IPS-20b (cell line): ENCODE results near the gene RSPH1.
A peak's percentile ranks its signal among the peaks of the same experiment; 100 is the strongest.

Source experiments
- H3K27ac ChIP-seq: one replicate; pipeline ENCODE4 v1.5.1; 2013; ENCODE audit warnings: low read length
- H3K27me3 ChIP-seq: 2 replicates; pipeline ENCODE4 v1.6.1; 2013; ENCODE audit warnings: mild to moderate bottlenecking, low read length, inconsistent platforms; ENCODE audit not compliant: insufficient read depth
- H3K36me3 ChIP-seq: 2 replicates; pipeline ENCODE4 v1.6.1; 2013; ENCODE audit warnings: low read depth, mild to moderate bottlenecking, inconsistent platforms, low read length, moderate library complexity; ENCODE audit not compliant: insufficient read depth
- H3K4me1 ChIP-seq: 2 replicates; pipeline ENCODE4 v1.6.1; 2013; ENCODE audit warnings: mild to moderate bottlenecking, control low read depth, inconsistent platforms, low read length, moderate library complexity; ENCODE audit not compliant: insufficient read depth
- H3K4me3 ChIP-seq: 2 replicates; pipeline ENCODE4 v1.5.1; 2013; ENCODE audit warnings: mild to moderate bottlenecking, low read length, inconsistent platforms
- H3K9ac ChIP-seq: 2 replicates; pipeline ENCODE4 v1.6.1; 2013; ENCODE audit warnings: low read depth, mild to moderate bottlenecking, inconsistent platforms, low read length, moderate library complexity
- H3K9me3 ChIP-seq: 2 replicates; pipeline ENCODE4 v1.6.1; 2013; ENCODE audit warnings: mild to moderate bottlenecking, low read depth, low read length, inconsistent platforms; ENCODE audit not compliant: insufficient read depth

The RSPH1 gene

DNA sequence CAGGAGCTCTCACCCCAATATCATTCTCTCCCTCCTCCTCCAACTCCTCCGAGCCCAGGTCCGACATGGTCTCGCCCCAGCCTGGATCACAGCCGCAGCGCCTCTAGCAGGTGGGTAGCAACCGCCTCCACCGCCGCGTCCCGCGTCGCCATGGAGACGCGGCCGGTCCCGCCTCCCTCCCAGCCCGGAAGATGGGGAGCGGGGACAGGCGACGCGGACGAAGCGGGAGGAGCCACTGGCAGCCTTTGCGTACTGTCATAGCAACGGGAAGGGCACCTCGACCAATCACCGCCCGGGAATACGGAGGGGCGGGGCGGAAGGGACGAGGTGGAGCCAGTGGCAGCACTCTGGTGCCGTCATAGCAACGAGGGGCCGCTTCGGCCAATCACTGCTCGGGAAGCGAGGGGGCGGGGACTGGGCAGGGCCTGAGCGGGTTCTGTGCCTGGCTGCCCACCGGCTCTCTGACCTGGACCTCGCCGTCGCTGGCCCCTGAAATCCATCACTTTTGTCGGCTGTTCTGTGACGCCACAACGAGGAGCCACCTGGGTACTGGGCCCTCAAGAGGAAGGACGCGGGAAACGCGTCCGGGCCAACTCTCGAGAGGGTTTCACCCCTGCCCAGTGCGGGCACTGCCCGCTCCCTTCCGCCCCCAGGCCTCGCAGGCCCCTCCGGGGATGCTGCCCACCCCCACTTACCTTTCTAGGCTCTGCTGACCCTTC, at the start of gene RSPH1:
RSPH1 (minus strand) TSS at position 105 of the 719 bp plus-strand sequence; CDS start at position 67, 38 bp downstream.
- H3K9me3 ChIP-seq, result no peaks in the 10 kb centered on the region
- peak within 1 kb of the TSS; percentile 86; the same call in 1 of the 2 replicates for H3K9ac ChIP-seq
- H3K4me1 ChIP-seq, result peaks cover 10% of the 10 kb centered on the region
- H3K27ac ChIP-seq, result peak within 1 kb of the TSS; percentile 59
- no peaks in the 10 kb centered on the region for H3K36me3 ChIP-seq
- peak within 1 kb of the TSS; percentile 91 for H3K4me3 ChIP-seq
- peaks cover 11% of the 10 kb centered on the region for H3K27me3 ChIP-seq

DNA sequence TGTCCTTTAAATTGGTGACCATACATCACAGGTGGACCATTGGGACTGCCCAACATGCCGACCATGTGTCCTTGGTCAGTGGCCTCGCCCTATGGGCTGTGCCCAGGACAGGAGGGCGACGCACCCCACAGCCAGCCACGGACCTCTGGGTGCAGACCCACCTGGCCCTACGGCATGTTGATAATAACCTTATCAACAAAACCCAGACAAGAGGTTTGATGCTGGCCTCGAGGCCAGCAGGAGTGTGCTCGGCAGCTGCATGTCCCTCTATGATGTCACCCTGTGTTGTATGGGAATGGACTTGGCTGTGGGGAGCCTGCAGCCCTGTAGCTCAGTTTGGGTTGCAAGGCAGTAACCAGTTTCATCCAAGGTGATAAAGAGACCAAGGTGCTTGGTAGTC, 49.7 kb upstream of the RSPH1 start:
- H3K9me3 ChIP-seq, result no peaks in the 10 kb centered on the region
- peaks cover 44% of the 10 kb centered on the region for H3K36me3 ChIP-seq
- no peak overlapping the region for H3K4me3 ChIP-seq
- no peak overlapping the region for H3K27ac ChIP-seq
- no peak overlapping the region for H3K9ac ChIP-seq
- H3K27me3 ChIP-seq, result no peaks in the 10 kb centered on the region
- no peaks in the 10 kb centered on the region; the same call in 1 of the 2 replicates for H3K4me1 ChIP-seq

DNA sequence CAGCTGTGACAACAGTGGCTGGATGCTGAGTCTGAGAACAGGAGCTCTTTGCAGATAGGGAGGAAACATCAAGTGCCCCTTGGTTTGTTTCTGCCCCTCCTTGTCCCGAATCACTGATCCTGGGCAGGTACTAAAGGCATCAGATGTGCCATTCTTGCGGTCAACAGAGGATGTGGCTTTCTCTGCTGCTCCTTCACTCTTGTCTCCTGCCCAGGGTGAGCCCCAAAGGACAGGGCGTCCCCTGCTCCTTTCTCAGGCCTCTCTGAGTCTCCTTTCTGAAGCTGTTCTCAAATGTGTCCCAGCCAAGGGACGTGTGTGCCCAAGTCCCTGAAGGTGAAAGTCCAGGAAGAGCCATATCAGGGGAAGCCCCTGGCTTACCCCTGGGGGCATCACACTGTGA, 49.3 kb upstream of the RSPH1 start:
- H3K4me1 ChIP-seq, result no peaks in the 10 kb centered on the region; the same call in 1 of the 2 replicates
- no peaks in the 10 kb centered on the region for H3K9me3 ChIP-seq
- no peak overlapping the region for H3K27ac ChIP-seq
- no peak overlapping the region for H3K9ac ChIP-seq
- peaks cover 44% of the 10 kb centered on the region for H3K36me3 ChIP-seq
- no peaks in the 10 kb centered on the region for H3K27me3 ChIP-seq
- H3K4me3 ChIP-seq, result no peak overlapping the region

DNA sequence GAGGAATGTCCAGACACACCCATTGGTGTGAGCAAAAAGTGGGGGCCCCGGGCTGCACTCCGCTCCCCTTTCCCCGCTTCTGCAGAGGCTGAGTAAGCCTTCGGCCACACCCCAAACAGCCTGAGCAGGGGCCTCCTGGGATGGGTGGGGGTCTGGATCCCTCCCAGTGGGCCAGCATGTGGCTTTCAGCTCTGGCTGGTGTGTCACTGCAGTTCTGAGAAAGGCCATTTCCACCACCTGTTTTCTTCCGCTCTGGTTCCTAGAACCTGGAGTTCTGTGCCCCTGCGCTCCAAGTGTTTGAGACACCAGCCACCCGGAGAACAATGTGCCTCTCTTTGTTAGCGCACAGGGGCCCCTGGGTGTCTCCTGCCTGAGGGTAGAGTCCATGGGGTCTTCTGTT, 48.5 kb upstream of the RSPH1 start:
- no peak overlapping the region for H3K27ac ChIP-seq

DNA sequence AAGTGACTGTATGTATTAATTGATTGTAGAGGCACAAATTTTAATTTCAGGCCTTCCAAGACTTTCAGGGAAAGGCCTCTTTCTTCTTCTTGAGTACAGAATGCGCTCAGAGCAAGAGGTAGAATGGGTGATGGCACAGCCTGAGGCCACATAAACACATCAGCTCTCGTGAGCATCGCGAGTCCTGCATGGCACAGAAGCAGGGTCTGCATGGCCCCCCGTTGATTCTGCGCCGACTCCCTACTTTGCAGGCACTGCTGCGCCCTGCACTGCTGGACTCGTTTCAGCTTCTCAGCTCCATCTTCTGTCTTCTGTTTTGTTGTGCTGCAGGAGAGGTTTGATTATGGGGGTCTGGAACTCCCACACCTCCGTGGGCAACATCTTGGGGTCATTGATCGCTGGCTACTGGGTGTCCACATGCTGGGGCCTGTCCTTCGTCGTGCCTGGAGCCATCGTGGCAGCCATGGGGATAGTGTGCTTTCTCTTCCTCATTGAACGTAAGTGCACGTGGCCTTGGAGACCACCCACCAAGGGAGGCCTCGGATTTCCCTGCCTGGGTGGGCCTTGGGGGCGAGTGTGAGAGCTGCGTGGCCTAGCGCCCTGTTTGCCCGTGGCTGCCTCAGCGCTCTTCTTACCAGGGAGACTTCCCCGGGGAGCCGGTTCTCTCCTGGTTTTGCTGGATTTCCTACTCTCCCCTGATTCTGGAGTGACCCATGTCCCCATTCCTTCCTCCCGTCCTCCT, 47.3 kb upstream of the RSPH1 start:
- no peak overlapping the region for H3K9ac ChIP-seq
- H3K27me3 ChIP-seq, result no peaks in the 10 kb centered on the region
- peaks cover 37% of the 10 kb centered on the region for H3K36me3 ChIP-seq
- no peaks in the 10 kb centered on the region for H3K4me1 ChIP-seq
- H3K9me3 ChIP-seq, result no peaks in the 10 kb centered on the region
- H3K4me3 ChIP-seq, result no peak overlapping the region
- no peak overlapping the region for H3K27ac ChIP-seq

More for the DNA sequence above, 48.5 kb upstream of the RSPH1 start:
- H3K4me1 ChIP-seq, result no peaks in the 10 kb centered on the region
- peaks cover 44% of the 10 kb centered on the region for H3K36me3 ChIP-seq
- H3K4me3 ChIP-seq, result no peak overlapping the region
- no peaks in the 10 kb centered on the region for H3K9me3 ChIP-seq
- no peak overlapping the region for H3K9ac ChIP-seq
- H3K27me3 ChIP-seq, result no peaks in the 10 kb centered on the region

DNA sequence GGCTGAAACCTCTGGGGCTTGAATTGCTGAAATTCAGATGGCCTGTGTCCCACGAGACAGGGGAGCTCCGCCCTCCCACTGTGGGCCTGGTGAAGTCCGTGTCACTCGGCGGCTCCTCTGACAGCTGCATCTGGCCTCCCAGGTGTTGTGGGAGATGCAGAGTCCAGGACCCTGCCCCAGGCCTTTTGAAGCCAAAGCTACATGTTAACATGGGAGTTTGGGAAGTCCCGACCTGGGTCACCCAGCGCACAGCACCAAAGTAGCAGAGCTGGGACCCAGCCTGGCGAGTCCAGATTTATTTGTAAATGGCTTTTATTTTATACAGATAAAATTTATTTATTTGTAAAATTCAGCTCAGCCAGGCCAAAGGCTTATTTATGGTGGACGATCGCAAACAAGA, 46.6 kb upstream of the RSPH1 start:
- Histone ChIP-seq H3K4me1 (no peaks in the 10 kb centered on the region), H3K27ac (no peak overlapping the region), H3K9me3 (no peaks in the 10 kb centered on the region), H3K9ac (no peak overlapping the region), H3K36me3 (peaks cover 36% of the 10 kb centered on the region), H3K4me3 (no peak overlapping the region), H3K27me3 (no peaks in the 10 kb centered on the region)

DNA sequence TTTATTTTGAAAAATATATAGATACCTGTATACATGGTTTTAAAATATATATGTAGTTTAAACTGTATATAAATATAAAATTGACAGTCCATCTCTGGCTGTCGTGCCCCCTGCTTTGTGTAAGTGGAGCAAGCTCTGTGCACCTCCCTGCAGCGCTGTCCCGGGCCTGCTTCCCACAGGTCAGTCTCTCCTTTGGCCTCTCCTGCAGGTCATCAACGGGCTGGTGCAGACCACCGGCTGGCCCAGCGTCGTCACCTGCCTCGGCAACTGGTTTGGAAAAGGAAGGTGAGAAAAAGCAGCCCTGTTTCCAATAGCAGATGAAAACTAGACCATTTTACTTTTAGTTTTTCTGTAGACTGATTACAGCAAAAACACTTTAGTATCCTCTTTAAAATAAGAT, 46.2 kb upstream of the RSPH1 start:
- peaks cover 35% of the 10 kb centered on the region for H3K36me3 ChIP-seq
- no peaks in the 10 kb centered on the region for H3K4me1 ChIP-seq
- H3K4me3 ChIP-seq, result no peak overlapping the region
- no peaks in the 10 kb centered on the region for H3K27me3 ChIP-seq
- no peak overlapping the region for H3K9ac ChIP-seq
- no peaks in the 10 kb centered on the region for H3K9me3 ChIP-seq
- H3K27ac ChIP-seq, result no peak overlapping the region

DNA sequence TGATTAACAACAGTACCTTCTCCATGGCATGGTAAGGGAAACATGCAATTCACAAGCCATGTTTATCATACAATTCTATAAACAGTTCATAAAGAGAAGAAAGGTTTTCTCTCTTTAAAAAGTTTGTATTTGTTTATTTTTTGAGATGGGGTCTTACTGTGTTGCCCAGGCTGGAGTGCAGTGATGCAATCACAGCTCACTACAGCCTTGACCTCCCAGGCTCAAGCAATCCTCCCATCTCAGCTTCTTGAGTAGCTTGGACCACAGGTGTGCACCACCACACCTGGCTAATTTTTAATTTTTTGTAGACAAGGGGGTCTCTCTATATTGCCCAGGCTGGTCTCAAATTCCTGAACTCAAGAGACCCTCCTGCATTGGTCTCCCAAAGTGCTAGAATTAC, 45.6 kb upstream of the RSPH1 start:
- Histone ChIP-seq H3K27ac (no peak overlapping the region), H3K9ac (no peak overlapping the region), H3K4me3 (no peak overlapping the region), H3K4me1 (no peaks in the 10 kb centered on the region), H3K27me3 (no peaks in the 10 kb centered on the region), H3K36me3 (peaks cover 31% of the 10 kb centered on the region; the same call in 1 of the 2 replicates), H3K9me3 (no peaks in the 10 kb centered on the region)

DNA sequence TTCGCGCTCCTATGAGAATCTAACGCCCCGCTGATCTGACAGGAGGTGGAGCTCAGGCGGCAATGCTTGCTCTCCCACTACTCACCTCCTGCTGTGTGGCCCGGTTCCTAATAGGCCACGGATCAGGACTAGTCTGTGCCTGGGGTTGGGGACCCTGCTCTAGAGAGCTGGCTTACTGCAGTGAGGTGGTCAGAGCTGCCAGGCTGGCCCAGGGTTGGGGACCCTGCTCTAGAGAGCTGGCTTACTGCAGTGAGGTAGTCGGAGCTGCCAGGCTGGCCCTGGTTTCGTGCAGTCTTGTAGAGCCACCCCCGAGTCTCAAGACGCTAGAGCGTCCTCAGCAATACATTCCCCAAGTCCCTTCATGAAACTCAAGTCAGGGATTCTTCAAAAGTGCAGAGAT, 45.1 kb upstream of the RSPH1 start:
- H3K4me1 ChIP-seq, result no peaks in the 10 kb centered on the region
- H3K36me3 ChIP-seq, result peaks cover 33% of the 10 kb centered on the region; the same call in 1 of the 2 replicates

DNA sequence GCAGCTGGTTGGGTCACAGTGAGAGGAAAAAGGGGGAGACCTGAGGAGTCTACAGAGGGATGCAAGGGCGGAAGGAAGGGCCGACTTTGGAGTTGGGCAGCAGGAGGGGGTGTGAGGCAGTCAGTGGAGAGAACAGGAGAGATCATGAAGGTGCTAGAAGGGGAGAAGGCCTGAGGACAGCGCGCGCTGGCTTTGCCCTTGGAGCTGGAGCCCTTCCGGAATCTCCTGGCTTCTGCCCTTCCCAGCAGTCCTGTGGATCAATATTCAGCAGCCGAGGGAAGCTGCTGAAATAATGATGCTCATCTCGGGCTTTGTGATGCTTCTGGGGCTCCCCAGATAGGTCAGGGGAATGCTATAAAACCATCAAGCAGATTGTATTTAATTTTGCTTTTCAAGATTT, 44.4 kb upstream of the RSPH1 start:
- peaks cover 38% of the 10 kb centered on the region for H3K36me3 ChIP-seq

More for the DNA sequence above, 45.1 kb upstream of the RSPH1 start:
- Histone ChIP-seq H3K9me3 (no peaks in the 10 kb centered on the region), H3K9ac (no peak overlapping the region), H3K27me3 (no peaks in the 10 kb centered on the region), H3K27ac (no peak overlapping the region), H3K4me3 (no peak overlapping the region)

DNA sequence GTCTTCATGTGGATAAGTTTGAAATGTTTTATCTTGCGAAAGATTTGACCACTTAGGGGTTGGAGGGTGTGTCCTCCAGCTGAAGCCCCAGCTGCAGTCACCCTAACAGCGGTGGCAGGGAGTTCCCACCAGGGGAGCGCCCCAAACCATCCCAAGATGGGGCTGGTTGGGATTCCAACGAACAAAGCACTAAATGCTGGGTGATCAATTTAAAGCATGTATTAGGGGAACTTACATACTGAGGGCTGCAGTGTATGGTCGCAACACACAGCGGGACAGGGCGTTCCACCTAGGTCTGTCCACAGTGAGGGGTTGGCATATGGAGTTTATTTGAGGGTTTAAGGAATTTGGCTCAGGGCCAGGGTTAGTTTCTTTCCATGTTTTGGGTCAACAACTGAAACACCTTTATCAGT, 43.9 kb upstream of the RSPH1 start:
- Histone ChIP-seq H3K4me3 (no peak overlapping the region), H3K36me3 (peaks cover 38% of the 10 kb centered on the region), H3K9ac (no peak overlapping the region), H3K27ac (no peak overlapping the region), H3K27me3 (no peaks in the 10 kb centered on the region), H3K4me1 (no peaks in the 10 kb centered on the region), H3K9me3 (no peaks in the 10 kb centered on the region)

More for the DNA sequence above, 44.4 kb upstream of the RSPH1 start:
- Histone ChIP-seq H3K4me3 (no peak overlapping the region), H3K4me1 (no peaks in the 10 kb centered on the region), H3K27ac (no peak overlapping the region), H3K27me3 (no peaks in the 10 kb centered on the region), H3K9ac (no peak overlapping the region), H3K9me3 (no peaks in the 10 kb centered on the region)

DNA sequence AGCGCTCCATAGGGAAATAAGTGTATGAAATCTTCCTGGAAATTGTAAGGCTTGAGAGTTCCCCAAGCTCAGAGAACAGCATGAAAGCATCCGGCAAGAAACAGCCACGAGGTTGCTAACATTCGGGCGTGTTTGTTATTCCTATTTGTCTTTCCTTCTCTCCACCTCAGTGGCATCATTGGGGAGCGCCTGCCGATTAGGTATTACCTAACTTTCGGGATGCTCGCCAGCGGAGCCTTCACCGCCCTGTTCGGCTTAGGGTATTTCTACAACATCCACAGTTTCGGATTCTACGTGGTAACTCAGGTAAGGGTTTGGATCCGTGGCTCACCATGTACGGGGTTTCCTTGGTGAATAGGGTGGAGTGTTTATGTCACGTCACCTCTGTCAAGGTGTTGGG, 43.3 kb upstream of the RSPH1 start:
- H3K36me3 ChIP-seq, result peaks cover 39% of the 10 kb centered on the region
- H3K9me3 ChIP-seq, result no peaks in the 10 kb centered on the region
- H3K27me3 ChIP-seq, result no peaks in the 10 kb centered on the region
- no peak overlapping the region for H3K9ac ChIP-seq
- H3K27ac ChIP-seq, result no peak overlapping the region
- H3K4me1 ChIP-seq, result no peaks in the 10 kb centered on the region
- H3K4me3 ChIP-seq, result no peak overlapping the region
